Ecto neural progenitor cell (in vitro differentiated cells): ENCODE results near the gene RCSD1.
A peak's percentile ranks its signal among the peaks of the same experiment; 100 is the strongest.

ENCODE experiments used
- DNase-seq: peaks from one replicate; pipeline ENCODE4 v3.0.0-alpha.2; 2018; ENCODE audit warnings: low spot score

The RCSD1 gene

GRCh38 chr1:167669209-167670124 lies 39.4 kb downstream of the RCSD1 start:
- DNase-seq, result no peak

GRCh38 chr1:167670563-167670962 lies 40.5 kb downstream of the RCSD1 start:
- DNase-seq, result no peak

- DNase-seq, result no peak
Measured at GRCh38 chr1:167671727-167672511, 41.9 kb downstream of the RCSD1 start.

- no peak for DNase-seq
Measured at GRCh38 chr1:167672831-167673230, 42.8 kb downstream of the RCSD1 start.

GRCh38 chr1:167673265-167673664 lies 43.2 kb downstream of the RCSD1 start:
- DNase-seq, result no peak

GRCh38 chr1:167674156-167674555 lies 44.1 kb downstream of the RCSD1 start:
- DNase-seq, result no peak

- no peak for DNase-seq
Measured at GRCh38 chr1:167675440-167675839, 45.4 kb downstream of the RCSD1 start.

- DNase-seq, result no peak
Measured at GRCh38 chr1:167676205-167676915, 46.3 kb downstream of the RCSD1 start.

- no peak for DNase-seq
Measured at GRCh38 chr1:167676916-167677848, 47.1 kb downstream of the RCSD1 start.

- DNase-seq, result no peak
Measured at GRCh38 chr1:167678422-167678821, 48.4 kb downstream of the RCSD1 start.

- DNase-seq, result no peak
Measured at GRCh38 chr1:167678838-167679237, 48.8 kb downstream of the RCSD1 start.

- DNase-seq, result no peak
Measured at GRCh38 chr1:167679714-167680113, 49.7 kb downstream of the RCSD1 start.

- DNase-seq, result no peak
Measured at GRCh38 chr1:167681024-167681423, 51.0 kb downstream of the RCSD1 start.

- DNase-seq, result no peak
Measured at GRCh38 chr1:167681451-167682098, 51.5 kb downstream of the RCSD1 start.

- DNase-seq, result no peak
Measured at GRCh38 chr1:167683226-167683625, 53.2 kb downstream of the RCSD1 start.

- peak; percentile 78 for DNase-seq
Measured at GRCh38 chr1:167683641-167684502, 53.8 kb downstream of the RCSD1 start.

GRCh38 chr1:167685844-167686243 lies 55.8 kb downstream of the RCSD1 start:
- DNase-seq, result no peak

- peak; percentile 84 for DNase-seq
Measured at GRCh38 chr1:167687919-167688519, 58.0 kb downstream of the RCSD1 start.

- DNase-seq, result no peak
Measured at GRCh38 chr1:167689567-167689920, 59.5 kb downstream of the RCSD1 start.
